ENCODE data around the gene IGDCC3. TPM values are rescaled to one million over a fixed set of nuclear protein-coding genes. Genes with fewer than 3 reads are reported as not detected.

Gene IGDCC3
- total and polyA plus RNA-seq, 4 experiments from 2014 or later: not detected

DNA sequence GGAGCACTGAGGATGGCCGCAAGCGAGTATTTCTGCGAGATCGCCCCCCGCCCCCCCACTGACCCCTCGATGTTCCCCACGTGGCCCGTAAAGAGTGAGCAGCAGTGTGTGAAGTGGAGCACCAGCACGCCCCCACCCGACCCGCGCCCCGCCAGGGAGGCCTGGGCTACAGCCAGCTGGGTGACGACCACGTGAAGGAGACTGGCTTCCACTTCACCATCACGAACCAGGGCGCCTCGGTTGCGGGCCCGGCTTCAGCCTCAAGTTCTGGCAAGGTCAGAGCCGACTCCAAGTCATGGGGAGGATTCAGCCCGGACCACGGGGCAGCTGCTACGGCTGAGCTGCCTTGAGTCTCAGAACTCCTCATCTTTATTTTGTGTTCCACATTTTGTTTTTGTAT is 75.7 kb downstream of the IGDCC3 start:
- H3K4me3 Mint-ChIP-seq: no peak overlapping the region
- intact Hi-C loops (cut with micrococcal nuclease): loop anchor here (10.0 kb wide), 1 partner anchor 1203 kb away; the partner anchor contains the start of genes RPL4 and ZWILCH
- no peak for DNase-seq
- H3K4me1 Mint-ChIP-seq: peaks cover 30 to 57% (median 39%) of the 10 kb centered on the region in 4 donors
- POLR2A ChIA-PET (ENCODE audit: partially characterized antibody): interaction anchor here (3.2 to 4.3 kb wide), 2 partner anchors 16 to 17 kb away, joined by 44 to 89 read pairs; partner anchors contain the start of gene PARP16
- H3K27ac Mint-ChIP-seq: peak overlapping the region in 1 of 7 donors; percentile 100
- H3K27me3 ChIP-seq (ENCODE audit: insufficient read depth, low read length): no peaks in the 10 kb centered on the region
- no peaks in the 10 kb centered on the region for H3K27me3 Mint-ChIP-seq
- peaks cover 44% of the 10 kb centered on the region for H3K4me1 ChIP-seq (ENCODE audit: insufficient read depth, low read length)
- no peak overlapping the region for H3K4me3 ChIP-seq (ENCODE audit: low read length in 2 of 2)
- no peaks in the 10 kb centered on the region for H3K9me3 ChIP-seq (ENCODE audit: control insufficient read depth in 1 of 2, low read length in 2 of 2)
- no peaks in the 10 kb centered on the region for H3K36me3 ChIP-seq (ENCODE audit: insufficient read depth, low read length)
- H3K36me3 Mint-ChIP-seq: peaks cover 0 to 10% of the 10 kb centered on the region in 2 donors
- CTCF ChIA-PET (ENCODE audit: partially characterized antibody): no interaction called here
- H3K9me3 Mint-ChIP-seq: peaks cover 0 to 9% (median 0%) of the 10 kb centered on the region in 8 donors
- H3K27ac ChIP-seq (ENCODE audit: low read depth, low read length): no peak overlapping the region

DNA sequence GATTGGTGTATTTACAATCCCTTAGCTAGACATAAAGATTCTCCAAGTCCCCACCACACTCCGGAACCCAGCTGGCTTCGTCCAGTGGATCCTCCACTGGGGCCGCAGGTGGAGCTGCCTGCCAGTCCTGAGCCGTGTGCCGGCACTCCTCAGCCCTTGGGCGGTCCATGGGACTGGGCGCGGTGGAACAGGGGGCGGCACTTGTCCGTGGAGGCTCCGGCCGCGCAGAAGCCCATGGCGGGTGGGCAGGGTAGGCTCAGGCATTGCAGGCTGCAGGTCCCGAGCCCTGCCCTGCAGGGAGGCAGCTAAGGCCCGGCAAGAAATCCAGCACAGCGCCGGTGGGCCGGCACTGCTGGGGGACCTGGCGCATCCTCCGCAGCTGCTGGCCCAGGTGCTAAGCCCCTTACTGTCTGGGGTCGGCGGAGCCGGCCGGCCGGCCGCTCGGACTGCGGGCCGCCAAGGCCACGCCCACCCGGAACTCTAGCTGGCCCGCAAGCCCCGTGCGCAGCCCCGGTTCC is 76.8 kb downstream of the IGDCC3 start:
- H3K27me3 ChIP-seq (ENCODE audit: insufficient read depth, low read length): no peaks in the 10 kb centered on the region
- POLR2A ChIA-PET (ENCODE audit: partially characterized antibody): interaction anchor here (1.7 to 3.2 kb wide), 3 partner anchors 15 to 407 kb away, joined by 6 to 44 read pairs (median 10); partner anchors contain the start of genes CLPX and PARP16
- intact Hi-C loops (cut with micrococcal nuclease): loop anchor here (10.0 kb wide), 1 partner anchor 1204 kb away; the partner anchor contains the start of genes RPL4 and ZWILCH
- no peak overlapping the region for H3K27ac ChIP-seq (ENCODE audit: low read depth, low read length)
- H3K36me3 ChIP-seq (ENCODE audit: insufficient read depth, low read length): no peaks in the 10 kb centered on the region
- H3K4me1 ChIP-seq (ENCODE audit: insufficient read depth, low read length): peaks cover 55% of the 10 kb centered on the region
- H3K9me3 Mint-ChIP-seq: peaks cover 0 to 9% (median 0%) of the 10 kb centered on the region in 8 donors
- H3K36me3 Mint-ChIP-seq: peaks cover 0 to 10% of the 10 kb centered on the region in 2 donors
- no peaks in the 10 kb centered on the region for H3K27me3 Mint-ChIP-seq
- no peak overlapping the region for H3K4me3 Mint-ChIP-seq
- no peak for DNase-seq
- H3K9me3 ChIP-seq (ENCODE audit: control insufficient read depth in 1 of 2, low read length in 2 of 2): no peaks in the 10 kb centered on the region
- peak overlapping the region in 2 of 7 donors; percentile 89 to 95 for H3K27ac Mint-ChIP-seq
- CTCF ChIA-PET (ENCODE audit: partially characterized antibody): interaction anchor here (0.8 to 1.6 kb wide), 4 partner anchors 14 to 267 kb away, joined by 3 to 5 read pairs (median 4); partner anchors contain the start of gene PARP16
- H3K4me3 ChIP-seq (ENCODE audit: low read length in 2 of 2): no peak overlapping the region
- peaks cover 31 to 62% (median 44%) of the 10 kb centered on the region in 4 donors for H3K4me1 Mint-ChIP-seq

DNA sequence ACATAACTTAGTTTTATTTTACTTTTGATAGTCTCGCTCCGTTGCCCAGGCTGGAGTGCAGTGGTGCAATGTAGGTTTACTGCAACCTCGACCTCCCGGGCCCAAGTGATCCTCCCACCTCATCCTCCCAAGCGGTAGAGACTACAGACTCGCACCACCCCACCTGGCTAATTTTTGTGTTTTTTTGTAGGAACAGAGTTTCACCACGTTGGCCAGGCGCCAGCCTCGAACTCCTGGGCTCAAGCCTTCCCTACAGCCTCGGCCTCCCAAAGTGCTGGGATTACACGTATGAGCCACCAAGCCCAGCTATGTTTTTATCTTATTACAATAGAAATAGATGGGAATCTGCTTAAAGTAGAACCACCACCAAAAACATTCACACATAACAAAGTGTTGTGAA is 79.1 kb downstream of the IGDCC3 start:
- no peaks in the 10 kb centered on the region for H3K36me3 ChIP-seq (ENCODE audit: insufficient read depth, low read length)
- CTCF ChIA-PET (ENCODE audit: partially characterized antibody): interaction anchor here (1.0 to 1.5 kb wide), 4 partner anchors 13 to 265 kb away, joined by 3 to 11 read pairs (median 5); partner anchors contain the start of gene PARP16
- no peak overlapping the region for H3K27ac ChIP-seq (ENCODE audit: low read depth, low read length)
- Mint-ChIP-seq H3K4me1 (peaks cover 20 to 49% (median 38%) of the 10 kb centered on the region in 4 donors), H3K9me3 (no peaks in the 10 kb centered on the region), H3K36me3 (peaks cover 0 to 5% of the 10 kb centered on the region in 2 donors), H3K27ac (peak overlapping the region in 6 of 7 donors; percentile 81 to 97 (median 92)), H3K27me3 (no peaks in the 10 kb centered on the region), H3K4me3 (peak overlapping the region; percentile 58 to 95 (median 88))
- no peak for DNase-seq
- peak overlapping the region in 1 of 2 donors; percentile 17 for H3K4me3 ChIP-seq (ENCODE audit: low read length in 2 of 2)
- intact Hi-C loops (cut with micrococcal nuclease): no loop called here
- POLR2A ChIA-PET (ENCODE audit: partially characterized antibody): interaction anchor here (2.0 to 4.2 kb wide), 3 partner anchors 12 to 113 kb away, joined by 19 to 92 read pairs (median 44); partner anchors contain the start of genes CLPX and PARP16
- no peaks in the 10 kb centered on the region for H3K27me3 ChIP-seq (ENCODE audit: insufficient read depth, low read length)
- peaks cover 53% of the 10 kb centered on the region for H3K4me1 ChIP-seq (ENCODE audit: insufficient read depth, low read length)
- H3K9me3 ChIP-seq (ENCODE audit: control insufficient read depth in 1 of 2, low read length in 2 of 2): no peaks in the 10 kb centered on the region

GRCh38 chr15:65292938-65293518 is 84.8 kb downstream of the IGDCC3 start:
- Histone ChIP-seq H3K36me3 (ENCODE audit: insufficient read depth, low read length) (no peaks in the 10 kb centered on the region), H3K27me3 (ENCODE audit: insufficient read depth, low read length) (no peaks in the 10 kb centered on the region), H3K9me3 (ENCODE audit: control insufficient read depth in 1 of 2, low read length in 2 of 2) (no peaks in the 10 kb centered on the region), H3K4me1 (ENCODE audit: insufficient read depth, low read length) (peaks cover 29% of the 10 kb centered on the region), H3K27ac (ENCODE audit: low read depth, low read length) (no peak overlapping the region), H3K4me3 (ENCODE audit: low read length in 2 of 2) (no peak overlapping the region)
- no peak for DNase-seq
- peak overlapping the region in 2 of 7 donors; percentile 12 to 53 for H3K27ac Mint-ChIP-seq
- peaks cover 0 to 1% (median 0%) of the 10 kb centered on the region in 8 donors for H3K9me3 Mint-ChIP-seq
- H3K4me3 Mint-ChIP-seq: no peak overlapping the region
- intact Hi-C loops (cut with micrococcal nuclease): no loop called here
- H3K27me3 Mint-ChIP-seq: no peaks in the 10 kb centered on the region
- ChIA-PET CTCF (ENCODE audit: partially characterized antibody) (no interaction called here), POLR2A (ENCODE audit: partially characterized antibody) (interaction anchor here (3.1 kb wide), 1 partner anchor 12 kb away, joined by 9 read pairs; the partner anchor contains the start of gene RNU5B-1)
- H3K4me1 Mint-ChIP-seq: peaks cover 13 to 27% (median 20%) of the 10 kb centered on the region in 4 donors
- H3K36me3 Mint-ChIP-seq: peaks cover 0 to 1% of the 10 kb centered on the region in 2 donors

DNA sequence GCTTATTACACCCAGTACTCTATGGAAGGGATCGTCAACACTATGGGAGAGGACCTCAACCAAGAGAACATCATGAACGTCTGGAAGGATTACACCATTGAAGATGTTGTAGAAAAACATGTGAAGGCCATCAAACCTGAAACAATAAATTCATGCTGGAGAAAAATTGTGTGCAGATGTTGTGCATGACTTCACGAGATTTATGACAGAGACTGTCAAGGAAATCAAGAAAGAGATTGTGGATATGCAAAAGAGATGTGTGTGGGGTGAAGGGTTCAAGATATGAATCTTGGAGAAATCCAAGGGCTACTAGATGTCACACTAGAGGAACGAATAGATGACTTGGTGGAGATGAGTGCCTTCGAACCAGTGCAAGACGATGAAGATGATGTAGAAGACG is 87.6 kb downstream of the IGDCC3 start:
- H3K27me3 ChIP-seq (ENCODE audit: insufficient read depth, low read length): no peaks in the 10 kb centered on the region
- Mint-ChIP-seq H3K27ac (no peak overlapping the region), H3K36me3 (no peaks in the 10 kb centered on the region), H3K4me1 (peaks cover 16 to 30% (median 20%) of the 10 kb centered on the region in 4 donors), H3K9me3 (peaks cover 0 to 1% (median 0%) of the 10 kb centered on the region in 8 donors), H3K4me3 (no peak overlapping the region), H3K27me3 (no peaks in the 10 kb centered on the region)
- no peaks in the 10 kb centered on the region for H3K36me3 ChIP-seq (ENCODE audit: insufficient read depth, low read length)
- POLR2A ChIA-PET (ENCODE audit: partially characterized antibody): no interaction called here
- CTCF ChIA-PET (ENCODE audit: partially characterized antibody): no interaction called here
- intact Hi-C loops (cut with micrococcal nuclease): no loop called here
- no peaks in the 10 kb centered on the region for H3K9me3 ChIP-seq (ENCODE audit: control insufficient read depth in 1 of 2, low read length in 2 of 2)
- DNase-seq: no peak
- no peak overlapping the region for H3K27ac ChIP-seq (ENCODE audit: low read depth, low read length)
- H3K4me3 ChIP-seq (ENCODE audit: low read length in 2 of 2): no peak overlapping the region
- peaks cover 22% of the 10 kb centered on the region for H3K4me1 ChIP-seq (ENCODE audit: insufficient read depth, low read length)

- H3K4me1 ChIP-seq (ENCODE audit: insufficient read depth, low read length): peaks cover 25% of the 10 kb centered on the region
- peaks cover 13 to 31% (median 21%) of the 10 kb centered on the region in 4 donors for H3K4me1 Mint-ChIP-seq
- H3K27ac Mint-ChIP-seq: no peak overlapping the region
- POLR2A ChIA-PET (ENCODE audit: partially characterized antibody): no interaction called here
- peaks cover 0 to 1% (median 0%) of the 10 kb centered on the region in 8 donors for H3K9me3 Mint-ChIP-seq
- H3K27me3 ChIP-seq (ENCODE audit: insufficient read depth, low read length): no peaks in the 10 kb centered on the region
- no peaks in the 10 kb centered on the region for H3K27me3 Mint-ChIP-seq
- H3K4me3 ChIP-seq (ENCODE audit: low read length in 2 of 2): no peak overlapping the region
- H3K27ac ChIP-seq (ENCODE audit: low read depth, low read length): no peak overlapping the region
- no peak for DNase-seq
- H3K36me3 ChIP-seq (ENCODE audit: insufficient read depth, low read length): no peaks in the 10 kb centered on the region
- H3K4me3 Mint-ChIP-seq: no peak overlapping the region
- H3K36me3 Mint-ChIP-seq: no peaks in the 10 kb centered on the region
- no peaks in the 10 kb centered on the region for H3K9me3 ChIP-seq (ENCODE audit: control insufficient read depth in 1 of 2, low read length in 2 of 2)
- intact Hi-C loops (cut with micrococcal nuclease): loop anchor here (5.0 kb wide), 1 partner anchor 1127 kb away; the partner anchor contains the start of gene PPIB
- CTCF ChIA-PET (ENCODE audit: partially characterized antibody): interaction anchor here (0.8 kb wide), 1 partner anchor 8 kb away, joined by 3 read pairs; no protein-coding TSS in a partner anchor
These were observed 88.4 kb downstream of the IGDCC3 start for GRCh38 chr15:65289261-65289854.

All from CD4-positive, alpha-beta memory T cell (primary cell).